HS-27A (cell line): Measurements from ENCODE around the gene ABCA7.
A peak's percentile ranks its signal among the peaks of the same experiment; 100 is the strongest.

ENCODE experiments used
- DNase-seq: peaks from one replicate; pipeline ENCODE4 v3.0.0-alpha.2; 2012; ENCODE audit warnings: low read depth, missing footprints

ABCA7 gene

DNA sequence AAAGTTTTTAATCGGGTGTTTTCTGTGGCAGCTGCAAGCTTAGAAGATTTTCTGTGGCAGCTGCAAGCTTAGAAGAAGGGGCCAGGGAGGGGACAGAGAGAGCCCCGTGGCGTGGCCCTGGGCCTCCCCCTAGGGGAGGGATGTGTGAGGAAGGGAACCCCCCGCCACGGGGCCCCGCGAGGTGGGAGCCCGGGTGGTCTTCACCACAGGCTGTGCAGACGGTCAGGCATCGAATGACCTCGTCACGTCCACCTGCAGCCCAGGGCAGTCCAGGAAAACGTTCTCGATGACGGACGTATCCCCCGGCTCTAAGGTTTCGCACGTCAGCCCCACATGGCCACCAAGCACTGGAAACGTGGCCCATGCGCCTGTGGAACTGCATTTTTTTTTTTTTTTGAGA, 46.7 kb downstream of the ABCA7 start:
- no peak for DNase-seq

DNA sequence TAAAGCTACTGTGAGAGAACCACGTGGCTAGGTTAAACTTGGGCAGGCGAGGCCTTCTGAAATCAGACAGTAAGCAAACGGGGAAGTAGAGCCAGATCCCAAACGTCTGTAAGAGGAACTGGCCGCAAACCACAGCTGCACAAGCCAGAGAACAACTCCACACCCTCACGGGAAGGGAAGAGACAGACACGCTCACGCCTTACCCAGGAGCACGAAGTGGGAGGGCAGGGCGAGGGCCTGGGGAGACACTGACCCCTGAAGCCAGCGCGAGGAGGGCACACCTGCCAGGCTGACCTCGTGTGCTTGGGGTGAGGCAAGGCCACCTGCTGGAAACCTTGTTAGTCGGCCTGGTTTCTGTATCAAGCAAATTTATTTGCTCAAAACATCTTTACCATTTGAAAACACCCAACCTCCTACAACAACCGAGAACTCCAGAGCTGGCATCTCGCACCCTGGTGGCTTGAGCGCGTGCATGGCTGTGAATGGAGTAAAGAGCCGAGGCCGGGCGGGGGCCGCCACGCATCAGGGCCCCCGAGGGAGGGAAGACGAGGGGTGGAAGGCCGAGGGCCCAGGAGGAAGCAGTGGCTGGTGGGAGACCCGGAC, 48.0 kb downstream of the ABCA7 start:
- no peak for DNase-seq

DNA sequence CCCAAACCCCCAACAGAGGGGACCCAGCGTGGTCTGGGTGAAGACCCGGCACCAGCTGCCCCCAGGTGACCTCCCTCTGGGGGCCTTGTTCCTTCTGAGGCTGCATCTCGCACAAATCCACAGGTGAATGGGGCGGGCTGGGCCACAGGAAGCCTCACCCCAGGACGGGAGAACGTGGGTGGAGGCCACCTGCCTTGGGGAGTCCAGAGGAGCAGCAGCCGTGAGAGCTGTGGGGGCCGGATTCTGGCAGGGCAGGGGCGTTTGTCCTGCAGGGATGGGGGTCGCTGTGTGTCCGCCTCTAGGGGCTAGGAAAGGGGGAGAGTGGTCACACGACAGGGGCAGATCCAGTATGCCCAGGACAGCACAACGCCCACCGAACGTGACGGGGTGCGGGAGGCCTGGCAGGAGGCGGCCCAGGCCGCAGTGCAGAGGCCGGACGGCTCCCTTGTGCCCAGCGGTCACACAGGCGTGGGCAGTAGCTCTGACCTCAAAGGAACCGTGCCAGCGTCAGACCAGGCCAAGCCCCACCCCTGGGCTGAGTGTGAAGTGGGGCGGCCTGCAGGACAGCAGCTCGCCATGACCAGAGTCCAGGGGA, 48.6 kb downstream of the ABCA7 start:
- no peak for DNase-seq

DNA sequence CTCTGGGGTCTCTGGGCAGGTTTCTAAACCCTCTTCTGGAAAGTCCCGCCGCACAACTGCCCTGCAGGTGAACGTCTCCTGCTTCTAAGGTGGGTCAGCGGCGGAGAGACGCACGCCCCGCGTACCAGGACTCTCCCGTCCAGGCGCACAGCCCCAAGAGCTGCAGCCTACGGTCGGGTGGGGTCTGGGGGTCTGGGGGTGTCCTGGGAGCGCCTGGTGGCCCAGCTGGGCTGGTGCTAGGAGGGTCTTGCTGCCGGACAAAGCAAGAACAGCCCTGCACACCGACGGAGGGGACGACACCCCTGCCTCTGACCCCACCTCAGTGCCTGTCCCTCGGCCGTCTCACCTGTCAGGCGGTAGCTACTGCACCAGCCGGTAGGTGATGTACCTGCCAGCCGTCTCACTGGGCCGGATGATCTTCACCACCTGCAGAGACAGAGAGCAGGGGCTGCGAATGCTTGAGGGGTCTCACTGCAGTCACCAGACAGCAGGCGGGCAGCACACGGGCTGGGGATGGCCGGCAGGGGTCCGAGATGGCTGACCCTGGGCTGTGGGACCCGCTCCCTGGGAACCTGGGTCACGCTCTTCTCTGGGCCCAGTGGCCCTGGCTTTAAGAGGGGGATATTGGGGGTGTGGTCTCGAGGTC, 49.3 kb downstream of the ABCA7 start:
- no peak for DNase-seq

DNA sequence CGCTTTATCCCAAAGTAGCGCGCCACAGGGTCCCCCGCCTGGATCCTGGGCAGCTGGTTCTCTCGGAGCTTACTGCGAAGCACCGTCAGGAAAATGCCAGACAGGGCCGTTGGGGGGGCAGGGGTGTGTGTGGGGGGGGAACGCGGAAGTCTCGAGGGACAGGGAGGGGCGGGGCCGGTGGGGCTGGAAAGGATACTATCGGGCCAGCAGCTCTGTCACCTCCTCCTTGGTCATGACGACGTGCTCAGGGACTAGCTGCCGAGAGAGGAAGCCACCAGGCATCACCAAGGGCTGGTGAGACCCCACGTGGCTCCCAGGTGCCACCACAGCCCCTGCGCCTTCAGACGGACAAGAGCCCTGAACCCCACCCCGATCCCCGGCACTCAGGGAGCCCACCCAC, 50.0 kb downstream of the ABCA7 start:
- DNase-seq: no peak

DNA sequence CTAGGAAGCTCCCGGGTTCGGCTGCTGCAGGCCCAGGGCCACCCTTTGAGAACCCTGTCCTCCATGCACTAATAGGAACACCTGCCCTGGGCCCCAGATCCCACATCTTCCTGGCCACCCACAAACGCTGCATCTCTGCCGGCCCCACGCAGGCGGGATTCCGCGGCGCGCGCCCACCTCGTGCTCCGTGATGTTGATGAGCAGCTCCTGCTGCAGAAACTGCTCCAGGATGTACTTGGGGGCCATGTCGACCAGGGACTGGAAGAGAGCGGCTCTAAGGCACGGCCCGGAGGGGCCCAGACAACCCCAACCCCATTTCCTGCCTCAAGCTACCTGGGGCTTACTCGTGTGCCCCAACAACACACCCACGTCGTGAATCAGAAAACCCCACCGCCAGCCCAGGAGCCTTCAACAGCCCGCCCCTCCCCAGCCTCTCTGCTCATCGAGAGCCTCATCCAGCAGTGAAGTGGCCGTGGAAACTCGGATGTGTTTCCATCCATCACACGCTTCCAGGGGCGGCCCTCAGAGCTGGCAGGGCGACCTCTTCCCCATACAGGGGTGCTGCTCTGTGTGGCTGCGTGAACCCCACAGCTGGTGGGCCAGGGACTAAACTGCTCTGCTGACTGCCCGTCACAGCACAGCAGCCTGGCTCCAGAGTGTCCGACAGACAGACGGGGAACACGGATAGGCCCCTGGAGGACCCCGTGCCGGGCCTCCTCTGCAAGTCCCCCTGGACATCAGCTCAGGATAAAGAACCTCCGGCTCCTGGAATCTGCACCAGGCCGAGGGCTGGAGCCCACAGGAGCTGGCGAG, 51.0 kb downstream of the ABCA7 start:
- no peak for DNase-seq

DNA sequence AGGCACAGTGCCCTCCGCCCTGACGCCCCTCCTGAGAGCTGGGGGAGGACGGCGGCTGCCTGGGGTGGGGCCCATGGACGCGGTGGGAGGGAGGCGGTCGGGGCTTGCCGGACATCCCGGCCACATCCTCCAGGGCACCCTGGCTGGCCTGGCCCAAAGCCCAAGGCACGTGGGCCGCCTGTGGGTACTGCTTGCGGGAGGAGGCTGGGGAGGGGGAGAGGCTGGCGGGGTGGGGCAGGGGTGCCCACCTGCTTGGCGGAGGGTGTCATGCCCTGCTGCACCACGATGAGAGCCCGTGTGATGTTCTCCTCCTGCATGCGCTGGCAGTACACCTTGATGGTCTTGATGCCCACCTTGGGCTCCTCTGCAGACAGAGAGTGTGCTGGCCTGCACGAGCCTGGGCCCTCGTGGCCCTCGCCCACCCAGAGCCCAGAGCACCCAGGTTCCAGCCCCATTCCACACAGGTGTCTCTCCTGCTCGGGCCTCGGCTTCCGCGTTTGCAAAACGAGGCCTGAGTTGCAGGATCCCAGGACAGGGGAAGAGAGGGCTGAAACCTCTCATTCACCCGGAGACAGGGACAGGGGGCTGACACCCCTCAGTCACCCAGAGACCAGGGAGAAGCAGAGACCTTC, 51.8 kb downstream of the ABCA7 start:
- no peak for DNase-seq

DNA sequence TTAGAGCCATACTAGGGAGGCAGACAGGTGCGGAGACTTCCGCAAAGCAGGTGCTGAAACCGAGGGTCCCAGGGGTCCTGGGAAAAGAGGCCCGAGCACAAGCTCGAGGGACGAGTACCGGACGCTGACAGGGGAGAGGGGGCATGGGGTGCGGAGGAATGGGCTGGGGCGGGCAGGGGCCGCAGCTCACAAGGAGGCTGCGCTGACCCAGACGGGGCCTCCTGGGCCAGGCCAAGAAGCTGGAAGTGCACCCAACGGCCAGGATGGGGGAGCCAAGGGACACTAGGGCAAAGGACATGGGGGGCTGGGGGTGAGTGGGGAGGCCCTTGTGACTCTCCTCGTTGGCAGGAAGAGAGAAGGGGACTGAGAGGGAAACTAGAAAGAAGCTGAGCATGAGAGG, 53.4 kb downstream of the ABCA7 start:
- no peak for DNase-seq

DNA sequence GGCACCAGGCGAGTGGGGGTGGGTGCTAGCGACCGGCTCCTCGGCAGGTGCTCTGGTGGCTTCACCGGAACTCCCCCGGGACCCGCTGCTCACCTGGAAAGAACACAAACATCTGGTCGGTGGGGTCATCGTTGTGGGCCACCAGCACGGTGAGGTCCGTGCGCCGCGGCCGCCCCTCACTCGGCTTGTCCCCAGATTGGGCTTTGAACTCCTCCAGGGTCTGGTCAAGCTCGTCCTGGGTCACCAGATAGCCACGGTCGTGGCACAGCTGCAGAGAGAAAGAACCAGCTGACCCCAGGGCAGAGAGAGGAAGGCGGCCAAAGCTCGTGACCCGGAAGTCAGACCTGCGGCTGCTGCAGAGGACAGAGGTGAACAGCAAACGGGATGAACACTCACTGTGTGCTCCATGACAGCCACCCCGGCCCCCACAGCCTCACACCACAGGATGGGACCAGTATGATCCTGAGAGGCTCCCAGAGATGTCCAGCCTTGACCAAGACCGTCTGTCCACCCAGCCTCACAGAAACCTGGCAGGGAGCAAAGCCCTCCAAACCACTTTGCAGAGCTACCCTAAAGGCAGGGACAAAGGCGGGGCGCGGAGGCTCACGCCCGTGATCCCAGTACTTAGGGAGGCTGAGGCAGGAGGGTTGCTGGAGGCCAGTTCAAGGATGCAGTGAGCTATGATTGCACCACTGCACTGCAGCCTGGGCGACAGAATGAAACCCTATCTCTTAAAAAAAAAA, 54.1 kb downstream of the ABCA7 start:
- no peak for DNase-seq

DNA sequence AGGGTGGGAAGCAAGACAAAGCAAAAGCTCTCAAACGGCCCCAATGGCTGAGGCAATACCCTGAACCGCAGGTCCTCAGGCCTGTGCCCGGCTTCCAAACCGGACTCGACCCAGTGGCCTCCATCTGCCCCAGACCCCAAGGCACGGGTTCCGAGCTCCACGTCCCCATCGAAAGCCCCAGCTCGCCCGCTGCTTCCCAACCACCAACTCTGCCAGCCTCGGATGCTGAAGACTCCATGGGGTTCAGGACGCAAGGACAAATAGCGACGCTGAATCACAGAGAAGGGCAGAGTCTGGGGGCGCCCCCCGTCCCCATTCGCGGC, 54.7 kb downstream of the ABCA7 start:
- DNase-seq: no peak

DNA sequence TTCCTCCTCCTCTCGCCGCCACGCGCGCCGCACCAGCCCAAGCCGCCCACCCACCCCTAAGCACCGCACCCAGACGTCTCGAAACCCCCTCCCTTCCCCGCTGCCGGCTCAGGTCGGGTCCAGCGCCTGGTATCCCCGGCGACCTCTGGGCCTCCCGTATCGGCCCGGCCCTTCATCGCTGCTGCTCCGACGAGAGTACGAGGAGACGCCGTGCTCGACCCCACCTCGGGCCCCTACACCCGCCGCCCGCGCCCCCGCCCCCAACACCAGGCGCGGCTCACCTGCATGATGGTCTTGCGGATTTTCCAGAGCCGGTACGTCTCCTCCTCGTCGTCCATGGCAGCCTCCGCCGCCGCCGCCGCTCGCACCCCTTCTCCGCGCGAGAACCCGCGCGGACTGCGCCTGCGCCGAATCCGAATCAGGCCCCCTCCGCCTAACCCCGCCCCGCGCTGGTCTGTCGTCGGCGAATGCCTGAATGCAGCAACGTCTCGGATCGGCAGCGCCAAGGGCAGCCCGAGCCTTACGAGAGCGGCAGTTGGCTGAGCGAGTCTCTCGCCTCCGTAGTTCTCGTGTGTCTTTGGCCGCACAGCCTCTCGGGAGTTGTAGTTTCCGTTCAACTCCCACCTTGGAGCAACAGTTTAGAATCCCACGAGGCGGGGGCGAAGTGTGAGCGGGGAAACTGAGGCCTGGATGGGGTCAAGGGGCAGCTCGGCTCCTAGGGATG, 55.2 kb downstream of the ABCA7 start, which contains the start of gene POLR2E:
Gene POLR2E (minus strand): TSS at position 398 of the 724 bp plus-strand sequence. CDS start 60 bp downstream, at position 338.
- DNase-seq: peak; percentile 91

DNA sequence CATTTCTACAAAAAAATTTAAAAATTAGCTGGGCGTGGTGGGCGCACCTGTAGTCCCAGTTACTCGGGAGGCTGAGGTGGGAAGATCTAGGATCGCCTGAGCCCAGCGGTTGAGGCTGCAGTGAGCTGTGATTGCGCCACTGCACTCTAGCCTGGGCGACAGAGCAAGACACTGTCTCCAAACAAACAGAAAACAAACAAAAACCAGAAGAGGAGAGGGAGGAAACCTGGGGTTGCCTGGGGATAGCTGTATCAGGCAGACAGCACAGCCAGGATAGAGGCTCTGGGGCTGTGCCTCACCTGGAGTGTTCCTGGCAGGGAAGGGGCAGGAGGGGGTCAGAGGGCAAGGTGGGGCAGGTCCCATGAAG, 57.9 kb downstream of the ABCA7 start:
- DNase-seq: no peak

DNA sequence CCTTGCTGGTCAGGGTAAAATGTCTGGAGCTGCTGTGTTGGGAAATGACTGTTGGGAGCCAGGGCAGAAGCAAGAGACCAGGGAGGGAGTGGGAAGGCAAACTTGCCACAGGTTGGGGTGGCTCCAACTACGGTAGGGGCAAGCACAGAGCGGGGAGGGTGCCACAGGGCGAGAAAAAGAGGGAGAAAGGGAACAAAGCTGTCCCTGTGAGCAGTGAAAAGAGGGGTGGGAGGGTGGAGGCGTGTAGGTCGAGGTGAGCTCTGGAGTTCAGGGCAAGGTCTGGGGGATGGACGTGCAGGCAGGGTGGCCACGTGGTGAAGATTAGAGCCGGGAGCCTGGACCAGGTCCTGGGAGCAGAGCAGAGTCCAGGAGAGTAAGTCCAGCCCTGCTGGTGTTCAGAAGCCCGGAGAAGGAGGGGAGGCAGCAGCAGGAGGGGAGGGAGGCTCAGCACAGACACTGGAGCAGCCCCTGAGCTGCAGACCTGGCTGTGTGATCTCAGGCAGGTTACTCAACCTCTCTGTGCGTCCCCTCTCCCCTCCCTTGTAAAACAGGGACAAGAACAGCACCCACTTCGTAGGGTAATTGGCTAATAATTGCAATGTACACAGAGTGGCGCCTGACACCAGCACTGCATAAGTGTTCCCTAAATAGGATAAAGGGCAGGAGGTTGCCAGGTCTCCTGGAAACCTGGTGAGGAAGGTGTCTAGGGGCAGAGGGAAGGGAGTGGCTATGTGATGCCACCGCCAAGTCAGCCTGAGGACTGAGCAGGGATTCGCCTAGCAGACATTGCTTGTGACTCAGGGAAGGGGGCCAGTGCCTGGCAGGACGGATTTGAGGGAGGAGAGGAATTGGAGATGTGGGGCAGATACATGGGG, 58.5 kb downstream of the ABCA7 start:
- DNase-seq: no peak

DNA sequence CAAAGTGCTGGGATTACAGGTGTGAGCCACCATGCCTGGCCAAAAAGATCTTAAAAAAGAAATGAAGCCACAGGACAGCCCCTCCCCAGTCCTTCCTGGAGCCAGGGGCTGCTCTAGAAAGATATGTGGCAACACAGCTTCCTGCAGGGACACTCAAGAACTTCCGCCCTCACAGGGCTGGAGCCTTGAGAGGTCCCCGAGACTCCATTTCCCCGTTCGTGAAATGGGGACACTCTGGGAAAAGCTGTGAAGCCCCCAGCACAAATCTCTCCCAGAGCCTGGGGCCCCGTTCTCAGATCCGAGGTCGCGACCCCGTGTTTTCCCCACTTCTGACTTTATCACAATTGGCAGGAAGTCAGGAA, 61.4 kb downstream of the ABCA7 start:
- DNase-seq: no peak

DNA sequence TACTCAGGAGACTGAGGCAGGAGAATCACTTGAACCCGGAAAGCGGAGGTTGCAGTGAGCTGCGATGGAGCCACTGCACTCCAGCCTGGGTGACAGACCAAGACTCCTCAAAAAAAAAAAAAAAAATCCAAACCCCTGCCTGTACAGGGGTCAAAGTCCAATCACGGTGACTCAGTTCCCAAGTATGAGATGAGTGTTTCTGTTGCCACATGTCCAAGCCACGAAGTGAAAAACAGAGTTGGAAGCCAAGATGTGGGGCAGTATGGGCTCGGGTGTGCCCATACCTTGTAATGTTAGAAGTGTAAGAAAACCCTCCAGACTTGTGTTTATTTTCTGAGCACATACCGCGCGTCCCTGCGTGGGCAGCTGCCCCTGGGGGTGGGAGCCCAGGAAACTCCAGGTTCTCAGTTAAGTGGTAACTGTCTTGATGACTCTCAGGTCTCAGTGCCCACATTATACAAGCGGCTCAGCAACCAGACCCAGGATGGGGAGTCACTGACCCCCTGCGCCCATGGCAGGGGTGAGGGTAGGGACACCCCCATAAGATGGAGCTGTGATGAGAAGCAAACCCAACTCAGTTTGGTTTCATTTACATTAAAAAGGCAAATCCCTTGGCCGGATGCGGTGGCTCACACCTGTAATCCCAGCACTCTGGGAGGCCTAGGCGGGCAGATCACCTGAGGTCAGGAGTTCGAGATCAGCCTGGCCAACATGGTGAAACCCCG, 62.7 kb downstream of the ABCA7 start:
- peak; percentile 98 for DNase-seq

DNA sequence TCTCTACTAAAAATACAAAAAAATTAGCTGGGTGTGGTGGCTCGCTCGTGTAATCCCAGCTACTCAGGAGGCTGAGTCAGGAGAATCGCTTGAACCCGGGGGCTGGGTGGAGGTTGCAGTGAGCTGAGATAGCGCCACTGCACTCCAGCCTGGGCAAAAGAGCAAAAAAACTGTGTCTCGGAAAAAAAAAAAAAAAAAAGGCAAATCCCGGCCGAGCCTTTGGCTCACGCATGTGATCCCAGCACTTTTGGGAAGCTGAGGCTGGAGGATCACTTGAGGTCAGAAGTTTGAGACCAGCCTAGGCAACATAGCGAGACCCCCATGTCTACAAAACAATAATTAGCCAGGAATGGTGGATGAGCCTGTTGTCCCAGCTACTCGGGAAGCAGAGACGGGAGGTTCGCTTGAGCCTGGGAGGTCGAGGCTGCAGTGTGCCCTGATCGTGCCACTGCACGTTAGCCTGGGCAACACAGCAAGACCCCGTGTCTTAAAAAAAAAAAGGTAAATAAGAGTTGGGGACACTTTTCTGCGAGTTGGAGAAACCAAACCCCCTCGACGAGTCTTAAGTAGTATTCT, 63.3 kb downstream of the ABCA7 start:
- no peak for DNase-seq

DNA sequence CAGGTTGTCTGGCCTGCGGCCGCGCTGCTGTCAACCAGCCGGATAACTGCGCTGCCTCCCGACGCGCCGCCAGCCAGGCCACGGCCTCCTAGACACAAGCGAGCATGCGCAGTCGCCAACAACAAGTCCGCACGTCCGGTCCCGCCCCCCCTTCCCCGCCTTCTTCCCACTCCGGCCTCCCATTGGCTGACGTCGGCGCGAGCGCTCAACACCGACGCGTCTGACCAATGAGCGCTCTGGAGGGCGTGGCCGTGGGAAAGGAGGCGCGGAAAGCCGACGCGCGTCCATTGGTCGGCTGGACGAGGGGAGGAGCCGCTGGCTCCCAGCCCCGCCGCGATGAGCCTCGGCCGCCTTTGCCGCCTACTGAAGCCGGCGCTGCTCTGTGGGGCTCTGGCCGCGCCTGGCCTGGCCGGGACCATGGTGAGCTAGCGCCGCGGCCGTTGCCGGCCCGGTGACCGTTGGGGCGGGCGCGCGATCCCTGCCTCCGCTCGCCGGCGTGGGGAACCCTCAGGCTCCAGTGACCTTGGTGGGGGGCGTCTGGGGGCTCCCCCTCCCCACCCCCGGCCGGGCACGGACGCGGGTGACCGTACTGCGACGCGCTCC, 63.9 kb downstream of the ABCA7 start, which contains the start of gene GPX4:
Gene GPX4 (plus strand): TSS at position 287 of the 603 bp plus-strand sequence. CDS start 50 bp downstream, at position 337.
- peak; percentile 95 for DNase-seq

DNA sequence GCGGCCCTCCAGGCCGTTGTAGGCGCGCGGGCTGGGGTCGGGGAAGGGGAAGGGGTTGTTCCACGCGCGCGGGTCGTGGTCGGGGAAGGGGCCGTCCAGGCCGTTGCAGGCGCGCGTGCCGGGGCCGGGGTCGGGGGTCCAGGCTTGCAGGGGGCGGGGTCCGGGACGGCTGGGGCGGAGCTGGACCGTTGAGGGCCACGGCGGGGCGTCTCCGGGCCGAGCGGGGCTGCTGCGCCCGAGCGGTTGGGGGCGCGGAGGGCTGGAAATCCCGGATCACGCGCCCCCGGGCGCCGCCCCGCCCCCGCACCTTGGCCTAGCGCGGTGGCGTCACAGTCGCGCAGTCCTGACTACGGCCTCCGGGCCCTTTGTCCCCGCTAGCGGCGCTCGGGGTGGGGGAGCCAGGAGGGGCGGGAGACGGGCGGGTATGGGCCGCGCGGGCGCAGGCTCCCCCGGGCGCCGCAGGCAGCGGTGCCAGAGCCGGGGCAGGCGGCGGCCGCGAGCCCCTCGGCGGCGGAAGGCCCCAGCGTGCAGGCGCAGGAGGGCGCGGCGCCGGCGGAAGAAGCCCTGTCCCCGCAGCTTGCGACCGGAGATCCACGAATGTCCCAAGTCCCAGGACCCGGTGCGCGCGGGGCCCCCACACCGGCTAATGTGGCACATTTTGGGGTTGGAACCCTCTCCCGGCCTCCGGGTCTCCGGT, 64.6 kb downstream of the ABCA7 start:
- DNase-seq: no peak
